ENCODE data around the gene NKD2.

GRCh38 chr5:1047332-1047965 is 38.8 kb downstream of the NKD2 start:
- TF ChIP-seq ETS1 (IDR thresholded peaks at IDR 0.05) (no peak), POLR2AphosphoS5 (IDR thresholded peaks at IDR 0.05; ENCODE audit: low read depth) (no peak), CTCF (conservative IDR thresholded peaks at IDR 0.05; ENCODE audit: low read depth in 2 of 2) (no peak), EZH2 (IDR thresholded peaks at IDR 0.05; ENCODE audit: low read depth, unreplicated experiment) (no peak), JUNB (IDR thresholded peaks at IDR 0.05; ENCODE audit: unreplicated experiment) (no peak), CREB1 (CRISPR knock-in tag; IDR thresholded peaks at IDR 0.05; ENCODE audit: low read depth) (no peak), NANOG (IDR thresholded peaks at IDR 0.05; ENCODE audit: borderline replicate concordance) (no peak), EZH2phosphoT487 (IDR thresholded peaks at IDR 0.05; ENCODE audit: unreplicated experiment) (no peak), REST (IDR thresholded peaks at IDR 0.05; ENCODE audit: unreplicated experiment) (no peak)

Measured in GM23338 (cell line).